ENCODE measurements around the gene SOX5. TPM values are rescaled to one million over a fixed set of nuclear protein-coding genes. Genes with fewer than 3 reads are reported as not detected.
"Not testable (repeated sequence)": the region's sequence is repeated elsewhere in the genome, so short reads cannot be mapped to it uniquely, and the experiment has no call there.

SOX5 gene
- total RNA-seq, 5 donors from 2014 or later (not counting 1 experiment from before 2014, with no cell fraction given): 0.10 to 1.1 (median 0.39) TPM; not detected in 1

- Histone ChIP-seq H3K36me3 (ENCODE audit: control insufficient read depth in 2 of 2, extremely low read depth in 1 of 2, insufficient read depth in 1 of 2, low read length in 1 of 2) (no peaks in the 10 kb centered on the region), H3K4me3 (ENCODE audit: control insufficient read depth in 1 of 2, extremely low read depth in 1 of 2, low read length in 1 of 2) (no peak overlapping the region), H3K9me3 (no peaks in the 10 kb centered on the region), H3K4me1 (ENCODE audit: control insufficient read depth in 1 of 2, extremely low read depth in 1 of 2, insufficient read depth in 2 of 2, low read length in 2 of 2) (no peaks in the 10 kb centered on the region), H3K27me3 (replicated peaks in 1 of 2; ENCODE audit: control insufficient read depth in 2 of 2, extremely low read depth in 1 of 2, insufficient read depth in 2 of 2, low read length in 1 of 2) (no peaks in the 10 kb centered on the region), H3K27ac (ENCODE audit: low read length) (no peak overlapping the region)
- no peak for ATAC-seq (replicated peaks in 1 of 4)
- WGBS (ENCODE audit: insufficient coverage): no CpG with 5 or more reads among the region's 1 CpG
- Mint-ChIP-seq H3K4me3 (no peak overlapping the region), H3K36me3 (no peaks in the 10 kb centered on the region), H3K9me3 (peaks cover 0 to 4% (median 4%) of the 10 kb centered on the region in 3 donors), H3K27ac (no peak overlapping the region), H3K27me3 (no peaks in the 10 kb centered on the region), H3K4me1 (no peaks in the 10 kb centered on the region)
- no peak for DNase-seq
- POLR2A ChIA-PET: no interaction called here
- CTCF ChIA-PET: no interaction called here
Measured at GRCh38 chr12:23533699-23534098, 415.8 kb downstream of the SOX5 start.

GRCh38 chr12:23533265-23533664, 416.2 kb downstream of the SOX5 start:
- DNase-seq (no peak), ATAC-seq (replicated peaks in 1 of 4) (no peak)
- H3K27ac Mint-ChIP-seq: no peak overlapping the region
- no peaks in the 10 kb centered on the region for H3K27me3 Mint-ChIP-seq
- Histone ChIP-seq H3K9me3 (no peaks in the 10 kb centered on the region), H3K36me3 (ENCODE audit: control insufficient read depth in 2 of 2, extremely low read depth in 1 of 2, insufficient read depth in 1 of 2, low read length in 1 of 2) (no peaks in the 10 kb centered on the region), H3K4me1 (ENCODE audit: control insufficient read depth in 1 of 2, extremely low read depth in 1 of 2, insufficient read depth in 2 of 2, low read length in 2 of 2) (no peaks in the 10 kb centered on the region), H3K27me3 (replicated peaks in 1 of 2; ENCODE audit: control insufficient read depth in 2 of 2, extremely low read depth in 1 of 2, insufficient read depth in 2 of 2, low read length in 1 of 2) (no peaks in the 10 kb centered on the region), H3K4me3 (ENCODE audit: control insufficient read depth in 1 of 2, extremely low read depth in 1 of 2, low read length in 1 of 2) (no peak overlapping the region), H3K27ac (ENCODE audit: low read length) (no peak overlapping the region)
- H3K4me3 Mint-ChIP-seq: no peak overlapping the region
- H3K36me3 Mint-ChIP-seq: no peaks in the 10 kb centered on the region
- ChIA-PET POLR2A (no interaction called here), CTCF (no interaction called here)
- H3K9me3 Mint-ChIP-seq: peaks cover 0 to 4% (median 4%) of the 10 kb centered on the region in 3 donors
- no peaks in the 10 kb centered on the region for H3K4me1 Mint-ChIP-seq

- Mint-ChIP-seq H3K9me3 (peaks cover 4 to 12% (median 8%) of the 10 kb centered on the region in 3 donors), H3K27me3 (no peaks in the 10 kb centered on the region), H3K36me3 (no peaks in the 10 kb centered on the region), H3K4me3 (no peak overlapping the region), H3K27ac (no peak overlapping the region), H3K4me1 (no peaks in the 10 kb centered on the region)
- Histone ChIP-seq H3K27me3 (replicated peaks in 1 of 2; ENCODE audit: control insufficient read depth in 2 of 2, extremely low read depth in 1 of 2, insufficient read depth in 2 of 2, low read length in 1 of 2) (no peaks in the 10 kb centered on the region), H3K27ac (ENCODE audit: low read length) (no peak overlapping the region), H3K36me3 (ENCODE audit: control insufficient read depth in 2 of 2, extremely low read depth in 1 of 2, insufficient read depth in 1 of 2, low read length in 1 of 2) (no peaks in the 10 kb centered on the region), H3K9me3 (no peaks in the 10 kb centered on the region), H3K4me3 (ENCODE audit: control insufficient read depth in 1 of 2, extremely low read depth in 1 of 2, low read length in 1 of 2) (no peak overlapping the region), H3K4me1 (ENCODE audit: control insufficient read depth in 1 of 2, extremely low read depth in 1 of 2, insufficient read depth in 2 of 2, low read length in 2 of 2) (no peaks in the 10 kb centered on the region)
- ChIA-PET CTCF (no interaction called here), POLR2A (no interaction called here)
- no peak for DNase-seq
- no peak for ATAC-seq (replicated peaks in 1 of 4)
- no CpG with 5 or more reads among the region's 1 CpG for WGBS (ENCODE audit: insufficient coverage)
Measured at GRCh38 chr12:23528316-23528715, 421.2 kb downstream of the SOX5 start.

- no CpG with 5 or more reads among the region's 5 CpGs for whole genome bisulfite sequencing (ENCODE audit: insufficient coverage)
- H3K27ac Mint-ChIP-seq: no peak overlapping the region
- no peak overlapping the region for H3K4me3 ChIP-seq (ENCODE audit: control insufficient read depth in 1 of 2, extremely low read depth in 1 of 2, low read length in 1 of 2)
- no peak overlapping the region for H3K4me3 Mint-ChIP-seq
- H3K9me3 Mint-ChIP-seq: peaks cover 4 to 10% (median 6%) of the 10 kb centered on the region in 3 donors
- no peak for ATAC-seq (replicated peaks in 1 of 4)
- no peaks in the 10 kb centered on the region for H3K27me3 ChIP-seq (replicated peaks in 1 of 2; ENCODE audit: control insufficient read depth in 2 of 2, extremely low read depth in 1 of 2, insufficient read depth in 2 of 2, low read length in 1 of 2)
- H3K36me3 ChIP-seq (ENCODE audit: control insufficient read depth in 2 of 2, extremely low read depth in 1 of 2, insufficient read depth in 1 of 2, low read length in 1 of 2): no peaks in the 10 kb centered on the region
- ChIA-PET CTCF (no interaction called here), POLR2A (no interaction called here)
- no peaks in the 10 kb centered on the region for H3K36me3 Mint-ChIP-seq
- no peak for DNase-seq
- H3K27ac ChIP-seq (ENCODE audit: low read length): no peak overlapping the region
- no peaks in the 10 kb centered on the region for H3K9me3 ChIP-seq
- no peaks in the 10 kb centered on the region for H3K4me1 Mint-ChIP-seq
- H3K27me3 Mint-ChIP-seq: no peaks in the 10 kb centered on the region
- no peaks in the 10 kb centered on the region for H3K4me1 ChIP-seq (ENCODE audit: control insufficient read depth in 1 of 2, extremely low read depth in 1 of 2, insufficient read depth in 2 of 2, low read length in 2 of 2)
Measured at GRCh38 chr12:23525450-23526072, 423.9 kb downstream of the SOX5 start.

GRCh38 chr12:23523339-23523738, 426.1 kb downstream of the SOX5 start:
- H3K36me3 ChIP-seq (ENCODE audit: control insufficient read depth in 2 of 2, extremely low read depth in 1 of 2, insufficient read depth in 1 of 2, low read length in 1 of 2): no peaks in the 10 kb centered on the region
- H3K4me3 ChIP-seq (ENCODE audit: control insufficient read depth in 1 of 2, extremely low read depth in 1 of 2, low read length in 1 of 2): no peak overlapping the region
- no peak for DNase-seq
- no CpG with 5 or more reads among the region's 2 CpGs for WGBS (ENCODE audit: insufficient coverage)
- H3K27ac ChIP-seq (ENCODE audit: low read length): no peak overlapping the region
- ChIA-PET POLR2A (interaction anchor here in 1 of 2 donors (0.5 kb wide), 1 partner anchor 25 kb away, joined by 3 read pairs; no protein-coding TSS in a partner anchor), CTCF (interaction anchor here in 1 of 2 donors (1.3 kb wide), 1 partner anchor 20 kb away, joined by 7 read pairs; no protein-coding TSS in a partner anchor)
- H3K9me3 Mint-ChIP-seq: peaks cover 4 to 14% (median 12%) of the 10 kb centered on the region in 3 donors
- no peaks in the 10 kb centered on the region for H3K27me3 Mint-ChIP-seq
- H3K36me3 Mint-ChIP-seq: no peaks in the 10 kb centered on the region
- H3K9me3 ChIP-seq: no peaks in the 10 kb centered on the region
- H3K27ac Mint-ChIP-seq: no peak overlapping the region
- ATAC-seq (replicated peaks in 1 of 4): no peak
- H3K27me3 ChIP-seq (replicated peaks in 1 of 2; ENCODE audit: control insufficient read depth in 2 of 2, extremely low read depth in 1 of 2, insufficient read depth in 2 of 2, low read length in 1 of 2): no peaks in the 10 kb centered on the region
- H3K4me1 Mint-ChIP-seq: no peaks in the 10 kb centered on the region
- H3K4me1 ChIP-seq (ENCODE audit: control insufficient read depth in 1 of 2, extremely low read depth in 1 of 2, insufficient read depth in 2 of 2, low read length in 2 of 2): no peaks in the 10 kb centered on the region
- no peak overlapping the region for H3K4me3 Mint-ChIP-seq

GRCh38 chr12:23519444-23519843, 430.0 kb downstream of the SOX5 start:
- H3K36me3 Mint-ChIP-seq; H3K36me3 ChIP-seq (ENCODE audit: control insufficient read depth in 2 of 2, extremely low read depth in 1 of 2, insufficient read depth in 1 of 2, low read length in 1 of 2); H3K4me1 ChIP-seq (ENCODE audit: control insufficient read depth in 1 of 2, extremely low read depth in 1 of 2, insufficient read depth in 2 of 2, low read length in 2 of 2); H3K27me3 ChIP-seq (replicated peaks in 1 of 2; ENCODE audit: control insufficient read depth in 2 of 2, extremely low read depth in 1 of 2, insufficient read depth in 2 of 2, low read length in 1 of 2); H3K4me3 ChIP-seq (ENCODE audit: control insufficient read depth in 1 of 2, extremely low read depth in 1 of 2, low read length in 1 of 2); H3K4me1 Mint-ChIP-seq; POLR2A ChIA-PET; H3K4me3 Mint-ChIP-seq; H3K27me3 Mint-ChIP-seq; H3K27ac ChIP-seq (ENCODE audit: low read length); DNase-seq; ATAC-seq (replicated peaks in 1 of 4); H3K9me3 ChIP-seq; CTCF ChIA-PET; H3K27ac Mint-ChIP-seq: not testable (repeated sequence)
- WGBS (ENCODE audit: insufficient coverage): no CpG with 5 or more reads among the region's 1 CpG
- peaks cover 0 to 12% (median 10%) of the 10 kb centered on the region in 3 donors for H3K9me3 Mint-ChIP-seq

GRCh38 chr12:23515785-23516184, 433.7 kb downstream of the SOX5 start:
- no CpG with 5 or more reads among the region's 6 CpGs for WGBS (ENCODE audit: insufficient coverage)
- H3K4me1 Mint-ChIP-seq; H3K36me3 ChIP-seq (ENCODE audit: control insufficient read depth in 2 of 2, extremely low read depth in 1 of 2, insufficient read depth in 1 of 2, low read length in 1 of 2); H3K4me1 ChIP-seq (ENCODE audit: control insufficient read depth in 1 of 2, extremely low read depth in 1 of 2, insufficient read depth in 2 of 2, low read length in 2 of 2); ATAC-seq (replicated peaks in 1 of 4); CTCF ChIA-PET; DNase-seq; POLR2A ChIA-PET; H3K27me3 ChIP-seq (replicated peaks in 1 of 2; ENCODE audit: control insufficient read depth in 2 of 2, extremely low read depth in 1 of 2, insufficient read depth in 2 of 2, low read length in 1 of 2); H3K4me3 Mint-ChIP-seq; H3K27ac ChIP-seq (ENCODE audit: low read length); H3K27me3 Mint-ChIP-seq; H3K4me3 ChIP-seq (ENCODE audit: control insufficient read depth in 1 of 2, extremely low read depth in 1 of 2, low read length in 1 of 2); H3K27ac Mint-ChIP-seq; H3K36me3 Mint-ChIP-seq; H3K9me3 ChIP-seq: not testable (repeated sequence)
- peaks cover under 1 to 24% (median 17%) of the 10 kb centered on the region in 3 donors for H3K9me3 Mint-ChIP-seq
